Thyroid gland (tissue), 4 donors: ENCODE data around the gene CIB2.

Experiments
- POLR2A ChIP-seq, 2 donors: fragments of 450-650 bp; IDR thresholded peaks; one replicate each; pipeline ENCODE4 v1.6.1; 2017; ENCODE audit warnings: antibody characterized with exemption in 2 of 2, mild to moderate bottlenecking in 2 of 2, moderate library complexity in 1 of 2
- TF ChIP-seq, protein P1 (sequence below), 6 experiments: fragments of 200-600 bp in 3 of 6; fragments of 450-650 bp in 3 of 6; sonication (generic) in 3 of 6; IDR thresholded peaks; one replicate each; pipeline ENCODE4 v1.5.1; 2016 to 2019; ENCODE audit warnings: antibody characterized with exemption in 6 of 6, mild to moderate bottlenecking in 2 of 6, inconsistent platforms in 1 of 6, moderate library complexity in 1 of 6

GRCh38 chr15:78149068-78149804 is 18.0 kb upstream of the CIB2 start, which contains the start of gene IDH3A:
- peak; percentile 32 to 88 for TF ChIP-seq POLR2A (IDR thresholded peaks at IDR 0.05)
- TF ChIP-seq, protein P1, sequence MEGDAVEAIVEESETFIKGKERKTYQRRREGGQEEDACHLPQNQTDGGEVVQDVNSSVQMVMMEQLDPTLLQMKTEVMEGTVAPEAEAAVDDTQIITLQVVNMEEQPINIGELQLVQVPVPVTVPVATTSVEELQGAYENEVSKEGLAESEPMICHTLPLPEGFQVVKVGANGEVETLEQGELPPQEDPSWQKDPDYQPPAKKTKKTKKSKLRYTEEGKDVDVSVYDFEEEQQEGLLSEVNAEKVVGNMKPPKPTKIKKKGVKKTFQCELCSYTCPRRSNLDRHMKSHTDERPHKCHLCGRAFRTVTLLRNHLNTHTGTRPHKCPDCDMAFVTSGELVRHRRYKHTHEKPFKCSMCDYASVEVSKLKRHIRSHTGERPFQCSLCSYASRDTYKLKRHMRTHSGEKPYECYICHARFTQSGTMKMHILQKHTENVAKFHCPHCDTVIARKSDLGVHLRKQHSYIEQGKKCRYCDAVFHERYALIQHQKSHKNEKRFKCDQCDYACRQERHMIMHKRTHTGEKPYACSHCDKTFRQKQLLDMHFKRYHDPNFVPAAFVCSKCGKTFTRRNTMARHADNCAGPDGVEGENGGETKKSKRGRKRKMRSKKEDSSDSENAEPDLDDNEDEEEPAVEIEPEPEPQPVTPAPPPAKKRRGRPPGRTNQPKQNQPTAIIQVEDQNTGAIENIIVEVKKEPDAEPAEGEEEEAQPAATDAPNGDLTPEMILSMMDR (IDR thresholded peaks at IDR 0.05) = no peak
